Measurements from ENCODE around the gene MRGPRD.

MRGPRD gene

GRCh38 chr11:68965901-68966853 lies 14.6 kb downstream of the MRGPRD start:
- POLR2A ChIA-PET, result no interaction called here
- DNase-seq (ENCODE audit: low read depth, low spot score), result no peak
- CTCF ChIA-PET, result interaction anchor here (1.1 kb wide), 1 partner anchor 42 kb away, joined by 3 read pairs; no protein-coding TSS in a partner anchor
- no peak for TF ChIP-seq CTCF (IDR thresholded peaks at IDR 0.05; ENCODE audit: insufficient read depth, low read length, missing control alignments)
- no peak overlapping the region for H3K4me3 ChIP-seq (ENCODE audit: low read depth, low read length)

DNA sequence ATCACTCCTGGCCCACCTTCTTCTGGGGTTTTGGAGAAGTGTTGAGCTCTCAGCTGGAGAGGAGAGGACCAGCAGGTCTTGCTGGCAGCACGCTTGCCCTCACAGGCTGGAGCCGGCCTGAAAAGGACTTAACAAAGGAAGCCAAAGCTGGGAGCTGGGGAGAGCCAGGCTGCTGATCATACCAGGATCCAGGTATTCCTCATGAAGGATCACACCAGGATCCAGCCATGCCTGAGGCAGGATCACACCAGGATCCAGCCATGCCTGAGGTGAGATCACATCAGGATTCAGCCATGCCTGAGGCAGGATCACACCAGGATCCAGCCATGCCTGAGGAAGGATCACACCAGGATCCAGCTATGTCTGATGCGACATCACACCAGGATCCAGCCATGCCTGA lies 17.0 kb downstream of the MRGPRD start:
- H3K4me3 ChIP-seq (ENCODE audit: low read depth, low read length), result no peak overlapping the region
- CTCF ChIA-PET, result no interaction called here
- no peak for DNase-seq (ENCODE audit: low read depth, low spot score)
- TF ChIP-seq CTCF (IDR thresholded peaks at IDR 0.05; ENCODE audit: insufficient read depth, low read length, missing control alignments), result no peak
- POLR2A ChIA-PET, result no interaction called here

GRCh38 chr11:68962527-68963250 lies 18.1 kb downstream of the MRGPRD start:
- ChIA-PET POLR2A (no interaction called here), CTCF (no interaction called here)
- DNase-seq (ENCODE audit: low read depth, low spot score), result no peak
- no peak overlapping the region for H3K4me3 ChIP-seq (ENCODE audit: low read depth, low read length)
- no peak for TF ChIP-seq CTCF (IDR thresholded peaks at IDR 0.05; ENCODE audit: insufficient read depth, low read length, missing control alignments)

GRCh38 chr11:68961245-68961644 lies 19.5 kb downstream of the MRGPRD start:
- ChIA-PET POLR2A (no interaction called here), CTCF (interaction anchor here (1.2 kb wide), 1 partner anchor 13 kb away, joined by 3 read pairs; no protein-coding TSS in a partner anchor)
- DNase-seq (ENCODE audit: low read depth, low spot score), result no peak

GRCh38 chr11:68960294-68961071 lies 20.3 kb downstream of the MRGPRD start:
- CTCF ChIA-PET, result interaction anchor here (0.8 kb wide), 1 partner anchor 12 kb away, joined by 3 read pairs; no protein-coding TSS in a partner anchor
- POLR2A ChIA-PET, result no interaction called here
- H3K4me3 ChIP-seq (ENCODE audit: low read depth, low read length), result no peak overlapping the region
- DNase-seq (ENCODE audit: low read depth, low spot score), result no peak
- TF ChIP-seq CTCF (IDR thresholded peaks at IDR 0.05; ENCODE audit: insufficient read depth, low read length, missing control alignments), result no peak

More at GRCh38 chr11:68961245-68961644, 19.5 kb downstream of the MRGPRD start:
- H3K4me3 ChIP-seq (ENCODE audit: low read depth, low read length), result no peak overlapping the region
- no peak for TF ChIP-seq CTCF (IDR thresholded peaks at IDR 0.05; ENCODE audit: insufficient read depth, low read length, missing control alignments)

Data from AG04449 (cell line).